HepG2 (cell line): ENCODE results near the gene LOXL3. TPM values are rescaled to one million over a fixed set of nuclear protein-coding genes. Genes with fewer than 3 reads are reported as not detected.

ENCODE experiments used
- ATF1 ChIP-seq: IDR thresholded peaks from 2 replicates; pipeline ENCODE4 v1.6.1; 2016; ENCODE audit warnings: mild to moderate bottlenecking, control low read depth
- GABPB1 ChIP-seq: IDR thresholded peaks from 2 replicates; pipeline ENCODE4 v1.6.1; 2016; ENCODE audit warnings: mild to moderate bottlenecking, missing genetic modification reagents, moderate library complexity, missing compliant biosample characterization
- KAT2B ChIP-seq: fragments of 150-350 bp; IDR thresholded peaks from 2 replicates; pipeline ENCODE4 v1.6.1; 2014; ENCODE audit warnings: low read depth, low read length, borderline replicate concordance
- KDM5B ChIP-seq: sonication (generic); formaldehyde crosslinking; IDR thresholded peaks from 2 replicates; pipeline ENCODE4 v1.4.0; 2020; ENCODE audit warnings: missing genetic modification reagents, mild to moderate bottlenecking, borderline replicate concordance
- MAZ ChIP-seq, 2 experiments: sonication (generic) in 1 of 2; formaldehyde crosslinking in 1 of 2; IDR thresholded peaks; 2 replicates each; pipeline versions ENCODE4 v1.5.0 to v1.6.1; 2012 to 2020; ENCODE audit warnings: low read depth in 2 of 2, mild to moderate bottlenecking in 2 of 2, borderline replicate concordance in 1 of 2, improper control_type of control experiment in 1 of 2, low read length in 1 of 2, missing genetic modification reagents in 1 of 2, moderate library complexity in 1 of 2
- NFIC ChIP-seq: IDR thresholded peaks from 2 replicates; pipeline ENCODE4 v1.6.1; 2012; ENCODE audit warnings: mild to moderate bottlenecking, low read length, inconsistent platforms
- PBX3 ChIP-seq: sonication (generic); formaldehyde crosslinking; IDR thresholded peaks from 2 replicates; pipeline ENCODE4 v1.8.1; 2023; ENCODE audit warnings: missing genetic modification reagents, inconsistent platforms, borderline replicate concordance
- RARG ChIP-seq: sonication (generic); formaldehyde crosslinking; IDR thresholded peaks from 2 replicates; pipeline ENCODE4 v1.4.0; 2020; ENCODE audit warnings: low read depth, mild to moderate bottlenecking, missing genetic modification reagents
- RBM39 ChIP-seq: fragments of 200-400 bp; formaldehyde crosslinking; IDR thresholded peaks from one replicate; pipeline ENCODE4 v1.6.1; 2018; ENCODE audit warnings: antibody characterized with exemption, mild to moderate bottlenecking, low read depth, low read length; ENCODE audit not compliant: poor library complexity, severe bottlenecking
- ZGPAT ChIP-seq: IDR thresholded peaks from 2 replicates; pipeline ENCODE4 v1.6.1; 2016; ENCODE audit warnings: mild to moderate bottlenecking
- ZNF276 ChIP-seq: sonication (generic); formaldehyde crosslinking; IDR thresholded peaks from 2 replicates; pipeline ENCODE4 v1.4.0; 2020; ENCODE audit warnings: mild to moderate bottlenecking, low read depth, missing genetic modification reagents
- ZNF430 ChIP-seq: sonication (generic); formaldehyde crosslinking; IDR thresholded peaks from 2 replicates; pipeline ENCODE4 v1.9.0; 2021; ENCODE audit warnings: mild to moderate bottlenecking, missing genetic modification reagents
- ZNF550 ChIP-seq: sonication (generic); formaldehyde crosslinking; IDR thresholded peaks from 2 replicates; pipeline ENCODE4 v1.4.0; 2020; ENCODE audit warnings: mild to moderate bottlenecking, missing genetic modification reagents, borderline replicate concordance
- ZNF776 ChIP-seq: sonication (generic); formaldehyde crosslinking; IDR thresholded peaks from 2 replicates; pipeline ENCODE4 v1.4.0; 2020; ENCODE audit warnings: mild to moderate bottlenecking, missing genetic modification reagents
- ZNF83 ChIP-seq: sonication (generic); formaldehyde crosslinking; IDR thresholded peaks from 2 replicates; pipeline ENCODE4 v1.4.0; 2020; ENCODE audit warnings: missing genetic modification reagents, mild to moderate bottlenecking, borderline replicate concordance
- polyA plus RNA-seq, 8 experiments: library from polyadenylated mRNA; depleted of rRNA in 3 of 8; stranded (reverse) in 7 of 8; unstranded in 1 of 8; fragments of >200 nt; fragmentation: Illumina TruSeq in 4 of 8; extraction: Trizol in 4 of 8; gene quantifications; 2 replicates each; pipeline versions ENCODE4 v1.2.1 to v1.2.3, GENCODE V29; 2011 to 2016; ENCODE audit warnings: low read depth in 4 of 8, missing spikeins in 1 of 8, mixed read lengths in 1 of 8; ENCODE audit not compliant: insufficient read depth in 1 of 8
- total RNA-seq, 5 experiments: library from RNA; depleted of rRNA; stranded (reverse); fragments of >200 nt; fragmentation: Illumina TruSeq; extraction: Trizol; gene quantifications; 2 replicates each; pipeline ENCODE4 v1.2.3, GENCODE V29; 2016; ENCODE audit warnings: low read depth in 1 of 5
- TF ChIP-seq, protein P1 (sequence below): sonication (generic); formaldehyde crosslinking; IDR thresholded peaks from 2 replicates; pipeline ENCODE4 v1.4.0; 2020; ENCODE audit warnings: missing genetic modification reagents
- TF ChIP-seq, protein P2 (sequence below), 2 experiments: sonication (generic) in 1 of 2; formaldehyde crosslinking in 1 of 2; IDR thresholded peaks; 2 replicates each; pipeline versions ENCODE4 v1.4.0 to v1.6.1; 2018 to 2020; ENCODE audit warnings: missing genetic modification reagents in 2 of 2, borderline replicate concordance in 1 of 2, low read depth in 1 of 2, mild to moderate bottlenecking in 1 of 2, missing biosample characterization in 1 of 2

The LOXL3 gene
- total and polyA plus RNA-seq, 2 of the 13 experiments (the other 11 are each of a cell fraction or from before 2014, with no cell fraction given), result 0.55 to 6.5 TPM

- TF ChIP-seq PBX3, result no peak
- 0 out of 2 replicates have a peak, but pooled peaks have one; percentile 26 for TF ChIP-seq ZNF83 (CRISPR knock-in tag)
- TF ChIP-seq, protein P1, sequence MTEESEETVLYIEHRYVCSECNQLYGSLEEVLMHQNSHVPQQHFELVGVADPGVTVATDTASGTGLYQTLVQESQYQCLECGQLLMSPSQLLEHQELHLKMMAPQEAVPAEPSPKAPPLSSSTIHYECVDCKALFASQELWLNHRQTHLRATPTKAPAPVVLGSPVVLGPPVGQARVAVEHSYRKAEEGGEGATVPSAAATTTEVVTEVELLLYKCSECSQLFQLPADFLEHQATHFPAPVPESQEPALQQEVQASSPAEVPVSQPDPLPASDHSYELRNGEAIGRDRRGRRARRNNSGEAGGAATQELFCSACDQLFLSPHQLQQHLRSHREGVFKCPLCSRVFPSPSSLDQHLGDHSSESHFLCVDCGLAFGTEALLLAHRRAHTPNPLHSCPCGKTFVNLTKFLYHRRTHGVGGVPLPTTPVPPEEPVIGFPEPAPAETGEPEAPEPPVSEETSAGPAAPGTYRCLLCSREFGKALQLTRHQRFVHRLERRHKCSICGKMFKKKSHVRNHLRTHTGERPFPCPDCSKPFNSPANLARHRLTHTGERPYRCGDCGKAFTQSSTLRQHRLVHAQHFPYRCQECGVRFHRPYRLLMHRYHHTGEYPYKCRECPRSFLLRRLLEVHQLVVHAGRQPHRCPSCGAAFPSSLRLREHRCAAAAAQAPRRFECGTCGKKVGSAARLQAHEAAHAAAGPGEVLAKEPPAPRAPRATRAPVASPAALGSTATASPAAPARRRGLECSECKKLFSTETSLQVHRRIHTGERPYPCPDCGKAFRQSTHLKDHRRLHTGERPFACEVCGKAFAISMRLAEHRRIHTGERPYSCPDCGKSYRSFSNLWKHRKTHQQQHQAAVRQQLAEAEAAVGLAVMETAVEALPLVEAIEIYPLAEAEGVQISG (CRISPR knock-in tag), result peak; percentile 98
- peak; percentile 89 for TF ChIP-seq MAZ (IDR thresholded peaks at IDR 0.05; ENCODE audit: borderline replicate concordance, low read depth, low read length)
- peak; percentile 97 for TF ChIP-seq MAZ (CRISPR knock-in tag; IDR thresholded peaks at IDR 0.05; ENCODE audit: low read depth)
- TF ChIP-seq KAT2B, result no peak
- TF ChIP-seq ZNF776 (CRISPR knock-in tag), result peak; percentile 64; the same call in 1 of the 2 replicates
- TF ChIP-seq RARG (CRISPR knock-in tag), result peak; percentile 89; the same call in 1 of the 2 replicates
- no peak; the same call in 1 of the 2 replicates for TF ChIP-seq ZNF550 (CRISPR knock-in tag)
- peak; percentile 80; the same call in 1 of the 2 replicates for TF ChIP-seq ATF1
- peak; percentile 62 for TF ChIP-seq ZNF430 (CRISPR knock-in tag)
- TF ChIP-seq, protein P2, sequence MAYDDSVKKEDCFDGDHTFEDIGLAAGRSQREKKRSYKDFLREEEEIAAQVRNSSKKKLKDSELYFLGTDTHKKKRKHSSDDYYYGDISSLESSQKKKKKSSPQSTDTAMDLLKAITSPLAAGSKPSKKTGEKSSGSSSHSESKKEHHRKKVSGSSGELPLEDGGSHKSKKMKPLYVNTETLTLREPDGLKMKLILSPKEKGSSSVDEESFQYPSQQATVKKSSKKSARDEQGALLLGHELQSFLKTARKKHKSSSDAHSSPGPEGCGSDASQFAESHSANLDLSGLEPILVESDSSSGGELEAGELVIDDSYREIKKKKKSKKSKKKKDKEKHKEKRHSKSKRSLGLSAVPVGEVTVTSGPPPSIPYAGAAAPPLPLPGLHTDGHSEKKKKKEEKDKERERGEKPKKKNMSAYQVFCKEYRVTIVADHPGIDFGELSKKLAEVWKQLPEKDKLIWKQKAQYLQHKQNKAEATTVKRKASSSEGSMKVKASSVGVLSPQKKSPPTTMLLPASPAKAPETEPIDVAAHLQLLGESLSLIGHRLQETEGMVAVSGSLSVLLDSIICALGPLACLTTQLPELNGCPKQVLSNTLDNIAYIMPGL (CRISPR knock-in tag; IDR thresholded peaks at IDR 0.05; ENCODE audit: borderline replicate concordance in 1 of 2, low read depth in 1 of 2), result peak; percentile 72 to 92
- no peak for TF ChIP-seq NFIC
- TF ChIP-seq KDM5B (CRISPR knock-in tag), result peak; percentile 80; the same call in 1 of the 2 replicates
- no peak; the same call in 1 of the 2 replicates for TF ChIP-seq ZNF276 (CRISPR knock-in tag)
- TF ChIP-seq RBM39, result peak; percentile 56
- TF ChIP-seq ZGPAT (CRISPR knock-in tag), result peak; percentile 98
- peak; percentile 97 for TF ChIP-seq GABPB1 (CRISPR knock-in tag)
Measured at GRCh38 chr2:74529357-74530238, 24.1 kb downstream of the LOXL3 start, which contains the start of the genes AUP1 and HTRA2 (continued).
